Measurements from ENCODE around the gene C9orf85.

DNA sequence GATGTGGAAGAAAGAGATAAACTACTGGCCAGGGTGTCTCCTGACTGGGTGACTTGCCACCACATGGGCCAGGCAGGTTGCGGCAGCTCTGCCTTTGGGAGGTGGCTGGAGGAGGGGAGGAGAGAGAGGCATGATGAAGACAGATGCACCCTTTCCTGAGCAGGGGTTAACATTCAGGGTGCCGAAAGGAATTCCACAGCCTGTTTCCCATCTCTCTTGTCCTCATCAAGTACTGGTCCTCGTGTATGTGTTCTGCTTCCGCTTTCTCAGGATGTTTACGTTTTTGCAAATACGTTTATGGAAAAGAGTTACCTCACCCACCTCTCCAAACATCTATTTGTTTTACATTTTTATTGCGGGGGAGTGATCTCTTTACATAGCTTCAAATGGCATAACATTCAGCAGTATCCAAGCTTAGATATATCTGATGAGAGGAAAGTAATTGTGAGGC lies 73.4 kb downstream of the C9orf85 start:
- TF ChIP-seq, protein P1, sequence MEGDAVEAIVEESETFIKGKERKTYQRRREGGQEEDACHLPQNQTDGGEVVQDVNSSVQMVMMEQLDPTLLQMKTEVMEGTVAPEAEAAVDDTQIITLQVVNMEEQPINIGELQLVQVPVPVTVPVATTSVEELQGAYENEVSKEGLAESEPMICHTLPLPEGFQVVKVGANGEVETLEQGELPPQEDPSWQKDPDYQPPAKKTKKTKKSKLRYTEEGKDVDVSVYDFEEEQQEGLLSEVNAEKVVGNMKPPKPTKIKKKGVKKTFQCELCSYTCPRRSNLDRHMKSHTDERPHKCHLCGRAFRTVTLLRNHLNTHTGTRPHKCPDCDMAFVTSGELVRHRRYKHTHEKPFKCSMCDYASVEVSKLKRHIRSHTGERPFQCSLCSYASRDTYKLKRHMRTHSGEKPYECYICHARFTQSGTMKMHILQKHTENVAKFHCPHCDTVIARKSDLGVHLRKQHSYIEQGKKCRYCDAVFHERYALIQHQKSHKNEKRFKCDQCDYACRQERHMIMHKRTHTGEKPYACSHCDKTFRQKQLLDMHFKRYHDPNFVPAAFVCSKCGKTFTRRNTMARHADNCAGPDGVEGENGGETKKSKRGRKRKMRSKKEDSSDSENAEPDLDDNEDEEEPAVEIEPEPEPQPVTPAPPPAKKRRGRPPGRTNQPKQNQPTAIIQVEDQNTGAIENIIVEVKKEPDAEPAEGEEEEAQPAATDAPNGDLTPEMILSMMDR (conservative IDR thresholded peaks at IDR 0.05): no peak
- TF ChIP-seq ZFX (IDR thresholded peaks at IDR 0.05): no peak

Measured in C4-2B (cell line).